A549 (cell line): ENCODE data around the gene SLC9A3.

Source experiments
- POLR2A ChIP-seq: IDR thresholded peaks from 2 replicates; pipeline ENCODE4 v1.6.1; 2012; ENCODE audit warnings: mild to moderate bottlenecking, low read length
- SMC3 ChIP-seq: fragments of >200 bp; sonication (Bioruptor Twin); formaldehyde crosslinking; IDR thresholded peaks from 3 replicates; pipeline ENCODE4 v1.6.1; 2018; ENCODE audit warnings: inconsistent platforms
- TF ChIP-seq, protein P1 (sequence below): fragments of 200-600 bp; sonication (generic); IDR thresholded peaks from 2 replicates; pipeline ENCODE4 v1.6.1; 2016; ENCODE audit warnings: antibody characterized with exemption, mild to moderate bottlenecking, moderate library complexity
- TF ChIP-seq, protein P2 (sequence below): fragments of >200 bp; sonication (Bioruptor Twin); formaldehyde crosslinking; IDR thresholded peaks from 3 replicates; pipeline ENCODE4 v1.5.1; 2016

DNA sequence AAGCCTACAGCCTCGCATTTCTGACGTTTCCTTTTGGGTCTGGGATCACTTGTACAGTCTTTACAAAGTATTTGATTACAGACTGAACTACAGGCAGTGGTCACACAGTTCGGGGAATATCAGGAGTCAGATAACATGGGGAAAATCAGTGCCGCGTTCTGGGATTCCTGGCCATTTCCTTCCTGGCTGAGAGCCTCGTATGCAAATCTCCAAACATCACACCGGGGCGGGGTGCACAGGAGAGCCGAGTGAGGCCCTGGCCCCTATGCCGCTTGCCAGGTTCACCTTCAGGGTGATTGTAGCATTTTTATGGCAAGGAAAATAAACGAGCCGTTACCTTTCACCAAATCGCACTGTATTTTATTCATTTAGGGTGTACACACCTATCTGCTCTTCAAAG lies 29.6 kb upstream of the SLC9A3 start:
- TF ChIP-seq, protein P1, sequence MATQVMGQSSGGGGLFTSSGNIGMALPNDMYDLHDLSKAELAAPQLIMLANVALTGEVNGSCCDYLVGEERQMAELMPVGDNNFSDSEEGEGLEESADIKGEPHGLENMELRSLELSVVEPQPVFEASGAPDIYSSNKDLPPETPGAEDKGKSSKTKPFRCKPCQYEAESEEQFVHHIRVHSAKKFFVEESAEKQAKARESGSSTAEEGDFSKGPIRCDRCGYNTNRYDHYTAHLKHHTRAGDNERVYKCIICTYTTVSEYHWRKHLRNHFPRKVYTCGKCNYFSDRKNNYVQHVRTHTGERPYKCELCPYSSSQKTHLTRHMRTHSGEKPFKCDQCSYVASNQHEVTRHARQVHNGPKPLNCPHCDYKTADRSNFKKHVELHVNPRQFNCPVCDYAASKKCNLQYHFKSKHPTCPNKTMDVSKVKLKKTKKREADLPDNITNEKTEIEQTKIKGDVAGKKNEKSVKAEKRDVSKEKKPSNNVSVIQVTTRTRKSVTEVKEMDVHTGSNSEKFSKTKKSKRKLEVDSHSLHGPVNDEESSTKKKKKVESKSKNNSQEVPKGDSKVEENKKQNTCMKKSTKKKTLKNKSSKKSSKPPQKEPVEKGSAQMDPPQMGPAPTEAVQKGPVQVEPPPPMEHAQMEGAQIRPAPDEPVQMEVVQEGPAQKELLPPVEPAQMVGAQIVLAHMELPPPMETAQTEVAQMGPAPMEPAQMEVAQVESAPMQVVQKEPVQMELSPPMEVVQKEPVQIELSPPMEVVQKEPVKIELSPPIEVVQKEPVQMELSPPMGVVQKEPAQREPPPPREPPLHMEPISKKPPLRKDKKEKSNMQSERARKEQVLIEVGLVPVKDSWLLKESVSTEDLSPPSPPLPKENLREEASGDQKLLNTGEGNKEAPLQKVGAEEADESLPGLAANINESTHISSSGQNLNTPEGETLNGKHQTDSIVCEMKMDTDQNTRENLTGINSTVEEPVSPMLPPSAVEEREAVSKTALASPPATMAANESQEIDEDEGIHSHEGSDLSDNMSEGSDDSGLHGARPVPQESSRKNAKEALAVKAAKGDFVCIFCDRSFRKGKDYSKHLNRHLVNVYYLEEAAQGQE, result no peak
- TF ChIP-seq, protein P2, sequence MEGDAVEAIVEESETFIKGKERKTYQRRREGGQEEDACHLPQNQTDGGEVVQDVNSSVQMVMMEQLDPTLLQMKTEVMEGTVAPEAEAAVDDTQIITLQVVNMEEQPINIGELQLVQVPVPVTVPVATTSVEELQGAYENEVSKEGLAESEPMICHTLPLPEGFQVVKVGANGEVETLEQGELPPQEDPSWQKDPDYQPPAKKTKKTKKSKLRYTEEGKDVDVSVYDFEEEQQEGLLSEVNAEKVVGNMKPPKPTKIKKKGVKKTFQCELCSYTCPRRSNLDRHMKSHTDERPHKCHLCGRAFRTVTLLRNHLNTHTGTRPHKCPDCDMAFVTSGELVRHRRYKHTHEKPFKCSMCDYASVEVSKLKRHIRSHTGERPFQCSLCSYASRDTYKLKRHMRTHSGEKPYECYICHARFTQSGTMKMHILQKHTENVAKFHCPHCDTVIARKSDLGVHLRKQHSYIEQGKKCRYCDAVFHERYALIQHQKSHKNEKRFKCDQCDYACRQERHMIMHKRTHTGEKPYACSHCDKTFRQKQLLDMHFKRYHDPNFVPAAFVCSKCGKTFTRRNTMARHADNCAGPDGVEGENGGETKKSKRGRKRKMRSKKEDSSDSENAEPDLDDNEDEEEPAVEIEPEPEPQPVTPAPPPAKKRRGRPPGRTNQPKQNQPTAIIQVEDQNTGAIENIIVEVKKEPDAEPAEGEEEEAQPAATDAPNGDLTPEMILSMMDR, result no peak
- TF ChIP-seq POLR2A, result no peak
- no peak for TF ChIP-seq SMC3
